HuH-7 (cell line): ENCODE measurements around the gene NCKIPSD.

ENCODE experiments used
- DNase-seq: peaks from one replicate; pipeline ENCODE4 v3.0.0; 2011; ENCODE audit warnings: low spot score

The NCKIPSD gene

GRCh38 chr3:48696601-48697000 lies 10.9 kb upstream of the NCKIPSD start:
- DNase-seq: no peak

GRCh38 chr3:48696156-48696555 lies 10.4 kb upstream of the NCKIPSD start:
- DNase-seq: no peak

GRCh38 chr3:48695393-48695753 lies 9.7 kb upstream of the NCKIPSD start:
- DNase-seq: no peak

GRCh38 chr3:48694610-48695392 lies 9.1 kb upstream of the NCKIPSD start:
- DNase-seq: no peak

GRCh38 chr3:48693826-48694225 lies 8.1 kb upstream of the NCKIPSD start:
- no peak for DNase-seq

GRCh38 chr3:48692551-48692950 lies 6.8 kb upstream of the NCKIPSD start:
- no peak for DNase-seq

- no peak for DNase-seq
These were observed 5.2 kb upstream of the NCKIPSD start for GRCh38 chr3:48690846-48691458.

DNA sequence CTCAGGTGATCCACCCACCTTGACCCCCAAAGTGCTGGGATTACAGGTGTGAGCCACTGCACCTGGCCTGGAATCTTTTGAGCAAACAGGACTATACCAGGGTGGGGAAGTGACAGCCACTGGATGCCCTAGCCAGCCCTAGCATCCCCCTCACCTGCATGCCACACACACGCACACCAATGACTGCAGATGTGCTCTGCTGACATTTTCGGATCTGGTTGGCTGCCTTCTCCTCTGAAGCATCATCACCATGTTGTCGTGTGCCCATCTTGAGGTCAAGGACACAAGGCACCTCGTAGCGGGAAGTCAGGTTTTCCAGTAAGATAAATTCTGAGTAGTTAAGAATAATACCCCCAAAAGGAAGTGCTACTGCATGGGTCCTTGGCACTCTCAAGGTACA lies 3.7 kb upstream of the NCKIPSD start:
- DNase-seq: no peak

GRCh38 chr3:48688737-48689075 lies 3.0 kb upstream of the NCKIPSD start:
- no peak for DNase-seq

DNA sequence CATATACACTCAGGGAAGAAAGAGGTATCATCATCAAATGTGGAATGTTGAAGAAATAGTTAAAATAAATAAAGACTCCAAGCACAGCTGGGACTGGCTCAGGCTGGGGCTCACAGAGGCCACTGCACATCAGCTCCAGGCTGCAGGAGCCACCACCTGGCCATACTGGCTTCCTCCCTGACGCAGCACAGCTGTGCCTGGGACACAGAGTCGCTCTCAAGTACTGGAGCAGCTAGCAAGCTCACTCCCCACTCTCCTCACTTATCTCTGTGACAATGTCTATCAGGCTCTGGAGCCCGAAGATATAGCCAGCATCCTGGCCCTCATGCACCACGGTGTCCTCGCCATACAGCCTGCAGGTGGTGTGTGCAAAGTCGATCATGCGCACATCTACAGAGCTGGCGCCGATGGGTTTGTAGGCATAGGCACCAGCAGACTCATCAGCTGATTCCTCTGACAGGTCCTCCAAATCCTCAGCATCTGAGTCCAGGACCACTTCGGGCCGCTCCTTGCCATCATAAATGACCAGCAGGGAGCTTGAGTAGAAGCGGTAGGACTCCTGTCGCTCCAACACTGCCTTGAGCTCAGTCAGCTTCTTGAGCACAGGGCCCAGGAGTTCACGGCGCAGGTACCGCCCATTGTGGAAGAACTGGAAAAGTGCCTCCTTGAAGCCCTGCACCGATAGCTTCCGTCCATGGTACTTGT lies 2.5 kb upstream of the NCKIPSD start:
- no peak for DNase-seq

DNA sequence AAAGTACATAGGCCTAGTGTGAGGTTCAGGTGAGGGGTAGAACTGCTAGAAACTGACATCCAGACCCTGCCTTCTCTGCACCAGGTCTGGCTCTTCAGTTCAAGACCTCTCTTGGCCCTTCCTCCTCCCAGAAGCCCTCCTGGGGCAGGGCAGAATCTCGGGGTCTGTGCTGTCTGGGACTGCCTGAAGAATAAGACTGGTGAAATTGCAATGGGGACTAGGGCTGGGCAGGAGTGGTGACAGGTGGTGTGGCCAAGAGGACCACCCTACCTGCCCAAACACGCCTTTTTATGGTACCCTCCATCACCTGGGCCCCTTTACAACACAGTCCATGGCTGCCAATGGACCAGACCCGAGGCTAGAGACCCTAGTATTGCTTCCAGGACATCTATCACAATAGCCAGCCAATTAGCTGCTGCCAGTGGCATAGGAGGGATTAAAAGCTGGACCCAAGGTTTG lies 1.5 kb upstream of the NCKIPSD start:
- DNase-seq: no peak

DNA sequence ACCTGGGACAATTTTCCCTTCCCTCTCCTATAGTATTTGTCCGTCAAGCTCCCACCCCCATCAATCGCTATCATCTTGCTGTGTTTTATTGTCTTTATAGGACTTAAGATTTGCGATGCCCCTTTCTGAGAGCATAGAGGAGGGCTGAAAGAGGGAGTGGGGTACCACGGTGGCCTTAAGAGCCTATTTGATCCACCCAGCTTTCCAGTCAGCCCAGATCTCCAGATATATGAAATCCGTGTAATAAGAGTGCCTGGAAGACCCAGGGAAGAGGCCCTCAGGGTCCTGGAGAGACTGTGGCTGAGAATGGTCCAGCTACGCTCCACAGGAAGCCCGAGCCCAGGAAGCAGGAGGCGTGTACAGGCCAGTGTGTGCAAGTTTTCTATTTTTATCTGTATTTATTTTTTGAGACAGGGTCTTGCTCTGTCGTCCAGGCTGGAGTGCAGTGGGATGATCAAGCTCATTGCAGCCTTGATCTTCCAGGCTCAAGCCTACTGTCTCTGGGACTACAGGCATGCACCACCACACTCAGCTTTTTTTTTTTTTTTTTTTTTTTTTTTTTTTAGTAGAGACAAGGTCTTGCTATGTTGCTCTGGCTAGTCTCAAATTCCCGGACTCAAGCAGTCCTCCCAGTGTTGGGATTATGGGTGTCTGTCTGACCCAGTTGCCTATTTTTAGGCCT lies 964 bp upstream of the NCKIPSD start:
- DNase-seq: no peak

DNA sequence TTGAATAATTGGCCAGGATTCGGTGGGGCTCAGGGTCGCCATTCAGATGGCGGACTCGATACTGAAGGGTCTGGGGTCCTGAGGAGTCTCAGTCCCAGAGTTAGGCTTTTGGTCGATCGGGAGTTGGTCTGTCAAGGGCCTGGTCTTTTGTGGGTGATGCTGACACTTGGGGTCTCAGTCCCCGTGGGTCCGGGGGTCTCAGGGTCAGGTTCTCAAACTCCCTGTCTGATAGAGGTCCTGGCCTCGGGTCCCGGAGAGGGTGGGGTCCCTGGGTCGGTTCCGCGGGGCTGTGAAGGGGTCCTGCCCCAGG lies 467 bp downstream of the NCKIPSD start:
- DNase-seq: no peak

- no peak for DNase-seq
These were observed 1.1 kb downstream of the NCKIPSD start for GRCh38 chr3:48684480-48685143.

DNA sequence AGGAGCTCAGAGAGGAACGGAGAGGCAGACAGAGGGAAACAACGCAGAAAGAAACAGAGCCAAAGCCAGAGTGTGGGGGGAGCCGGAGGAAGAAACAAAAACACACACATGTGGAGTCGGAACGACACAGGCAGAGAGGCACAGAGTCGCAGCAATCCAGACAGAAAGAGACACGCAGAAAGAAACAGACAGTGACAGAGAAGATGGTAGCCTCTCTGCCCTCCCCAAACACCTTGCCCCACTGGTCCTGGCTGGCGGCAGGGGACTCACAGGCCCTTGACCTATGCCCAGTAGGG lies 1.7 kb downstream of the NCKIPSD start:
- no peak for DNase-seq

DNA sequence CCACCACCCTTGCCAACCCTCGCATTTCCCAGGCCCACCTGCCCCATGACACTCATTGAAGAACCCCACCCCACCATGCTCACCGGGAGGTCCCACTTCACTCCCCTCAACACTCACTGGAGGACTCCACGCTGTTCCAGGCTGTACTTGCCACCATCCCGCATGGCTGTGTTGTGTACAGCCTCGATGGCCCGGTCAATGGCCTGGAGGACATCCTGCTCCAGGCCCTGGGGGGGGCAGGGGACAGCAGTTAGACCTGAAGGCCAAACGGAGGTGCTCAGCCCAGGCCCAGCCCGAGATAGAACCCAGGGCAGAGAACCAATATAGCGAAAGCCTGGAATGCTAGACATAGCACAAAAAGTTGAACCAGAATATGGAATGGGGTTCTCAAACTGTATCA lies 2.9 kb downstream of the NCKIPSD start:
- DNase-seq: no peak

DNA sequence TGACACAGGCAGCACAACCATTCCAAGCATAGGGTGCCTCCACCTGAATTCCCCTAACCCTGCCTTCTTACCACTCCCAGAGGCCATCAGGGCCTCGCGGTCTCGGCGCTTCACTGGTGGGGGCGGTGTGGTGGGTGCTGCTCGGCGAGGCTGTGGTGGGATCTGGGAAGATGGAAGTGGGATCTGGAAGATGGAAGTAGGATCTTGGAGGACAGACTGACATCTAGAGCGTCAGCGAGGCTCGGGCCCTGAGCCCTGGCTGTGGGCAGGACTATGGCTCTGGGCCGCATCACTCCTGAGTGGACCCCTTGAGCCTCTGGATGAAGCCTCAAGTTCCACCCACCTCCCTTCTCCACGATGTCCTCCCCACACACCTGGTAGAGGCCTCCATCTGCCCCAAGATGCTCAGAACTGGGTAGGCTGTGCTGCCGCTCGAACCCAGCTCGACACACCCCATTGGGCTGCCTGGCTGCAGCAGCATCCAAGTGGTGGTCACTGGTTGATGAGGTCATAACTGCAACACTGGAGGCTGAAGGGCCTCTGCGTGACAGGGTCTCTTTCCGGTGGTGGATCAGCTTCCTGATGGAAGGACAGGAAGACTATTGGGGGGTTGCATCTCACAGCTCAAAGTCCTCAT lies 3.6 kb downstream of the NCKIPSD start:
- no peak for DNase-seq

GRCh38 chr3:48681541-48681880 lies 4.2 kb downstream of the NCKIPSD start:
- no peak for DNase-seq

DNA sequence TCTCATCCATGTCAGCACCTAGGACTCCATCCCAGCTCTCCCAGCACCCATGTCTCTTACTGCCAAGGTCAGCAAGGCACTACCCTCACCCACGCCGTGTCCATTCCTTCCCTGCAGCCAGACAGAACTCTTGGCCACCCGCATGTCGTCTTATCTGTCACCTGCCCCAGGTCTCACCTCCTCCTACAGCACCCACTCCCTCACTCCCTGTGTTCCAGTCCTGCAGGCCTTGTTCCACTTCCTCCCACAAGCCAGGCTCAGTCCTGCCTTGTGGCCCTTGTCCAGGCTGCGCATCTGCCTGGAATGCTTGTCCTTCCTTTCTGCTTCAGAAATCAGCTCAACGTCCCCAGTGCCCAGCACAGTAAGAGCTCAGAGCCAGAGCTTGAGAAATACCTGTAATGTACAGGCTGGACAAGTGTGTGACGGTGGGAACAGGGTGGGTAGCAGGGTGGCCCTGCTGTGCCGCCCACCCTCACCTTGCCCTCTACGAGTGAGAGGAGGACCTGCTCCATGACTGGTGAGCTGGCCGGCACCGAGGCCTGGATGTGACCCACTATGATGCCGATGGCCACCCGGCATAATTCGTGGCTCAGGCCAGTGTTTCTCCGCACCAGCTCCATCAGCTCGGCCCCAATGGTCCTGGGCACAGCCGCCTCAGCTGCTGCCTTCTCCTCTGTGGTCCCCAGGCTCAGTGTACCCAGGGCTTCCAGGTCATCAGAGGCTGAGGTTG lies 4.7 kb downstream of the NCKIPSD start:
- no peak for DNase-seq

- DNase-seq: no peak
These were observed 6.0 kb downstream of the NCKIPSD start for GRCh38 chr3:48679411-48680391.
